WTC11 (cell line): ENCODE results near the gene KLHDC4. TPM values are rescaled to one million over a fixed set of nuclear protein-coding genes. Genes with fewer than 3 reads are reported as not detected.

Experiments used
- ATAC-seq: fragments of 200-7000 bp; cut with Tn5 transposase; 2 replicates; pipeline ENCODE4 v1.10.0; 2021; ENCODE audit warnings: mild to moderate bottlenecking, moderate library complexity
- CTCF ChIA-PET: fragments of 300-600 bp; sonication (Branson Sonifier 250); formaldehyde crosslinking; loops from one replicate; lab custom pipeline; 2021; ENCODE audit warnings: antibody characterized with exemption; lab: Charles Lee
- POLR2A ChIA-PET: fragments of 350-600 bp; sonication (Branson Sonifier 250); formaldehyde crosslinking; loops from one replicate; lab custom pipeline; 2021; ENCODE audit warnings: antibody characterized with exemption; lab: Charles Lee
- DNase-seq: peaks from one replicate; pipeline ENCODE4 v3.0.0; 2021; ENCODE audit warnings: low spot score
- H3K27ac Mint-ChIP-seq: 2 replicates; pipeline ENCODE4 v1.8.0; 2021; ENCODE audit warnings: mixed read lengths
- H3K27me3 Mint-ChIP-seq: 2 replicates; pipeline ENCODE4 v1.8.0; 2021; ENCODE audit warnings: low read depth, mild to moderate bottlenecking, moderate library complexity, mixed read lengths
- H3K36me3 Mint-ChIP-seq: 2 replicates; pipeline ENCODE4 v1.8.0; 2021; ENCODE audit warnings: mixed read lengths
- H3K4me1 Mint-ChIP-seq: 2 replicates; pipeline ENCODE4 v1.8.0; 2022; ENCODE audit warnings: mixed read lengths
- H3K4me3 Mint-ChIP-seq: 2 replicates; pipeline ENCODE4 v1.8.0; 2021; ENCODE audit warnings: mild to moderate bottlenecking, moderate library complexity, mixed read lengths
- H3K9me3 Mint-ChIP-seq: 2 replicates; pipeline ENCODE4 v1.8.0; 2021; ENCODE audit warnings: mixed read lengths
- E2F1 ChIP-seq: sonication (generic); formaldehyde crosslinking; IDR thresholded peaks from 2 replicates; pipeline ENCODE4 v1.8.0; 2022; ENCODE audit warnings: mild to moderate bottlenecking, missing genetic modification reagents
- JAZF1 ChIP-seq: fragments of 250-450 bp; sonication (Bioruptor Pico); IDR thresholded peaks from 2 replicates; pipeline ENCODE4 v1.9.0; 2021; ENCODE audit warnings: moderate library complexity, mild to moderate bottlenecking, inconsistent platforms
- JUN ChIP-seq: sonication (generic); formaldehyde crosslinking; IDR thresholded peaks from 2 replicates; pipeline ENCODE4 v1.8.0; 2023; ENCODE audit warnings: mild to moderate bottlenecking, missing genetic modification reagents
- MYBL2 ChIP-seq: sonication (generic); formaldehyde crosslinking; IDR thresholded peaks from 2 replicates; pipeline ENCODE4 v1.8.1; 2023; ENCODE audit warnings: mild to moderate bottlenecking, moderate library complexity, missing genetic modification reagents
- NR1H2 ChIP-seq: sonication (generic); formaldehyde crosslinking; IDR thresholded peaks from 2 replicates; pipeline ENCODE4 v1.9.0; 2021; ENCODE audit warnings: mild to moderate bottlenecking, moderate library complexity, missing genetic modification reagents
- NR2C2 ChIP-seq: sonication (generic); formaldehyde crosslinking; IDR thresholded peaks from 2 replicates; pipeline ENCODE4 v1.8.0; 2022; ENCODE audit warnings: mild to moderate bottlenecking, missing genetic modification reagents
- PRRX2 ChIP-seq: fragments of 250-450 bp; sonication (Bioruptor Pico); IDR thresholded peaks from 2 replicates; pipeline ENCODE4 v1.8.0; 2021; ENCODE audit warnings: mild to moderate bottlenecking
- RELA ChIP-seq: sonication (generic); formaldehyde crosslinking; IDR thresholded peaks from 2 replicates; pipeline ENCODE4 v1.8.1; 2022; ENCODE audit warnings: missing genetic modification reagents, mild to moderate bottlenecking, borderline replicate concordance
- RORB ChIP-seq: fragments of 250-450 bp; sonication (Bioruptor Pico); IDR thresholded peaks from 2 replicates; pipeline ENCODE4 v1.9.0; 2021; ENCODE audit warnings: mild to moderate bottlenecking
- USF1 ChIP-seq: sonication (generic); formaldehyde crosslinking; IDR thresholded peaks from 2 replicates; pipeline ENCODE4 v1.8.0; 2022; ENCODE audit warnings: mild to moderate bottlenecking, missing genetic modification reagents
- USF2 ChIP-seq: sonication (generic); formaldehyde crosslinking; IDR thresholded peaks from 2 replicates; pipeline ENCODE4 v1.8.1; 2023; ENCODE audit warnings: mild to moderate bottlenecking, missing genetic modification reagents, moderate library complexity
- ZBTB43 ChIP-seq: sonication (generic); formaldehyde crosslinking; IDR thresholded peaks from 2 replicates; pipeline ENCODE4 v1.8.1; 2023; ENCODE audit warnings: mild to moderate bottlenecking, missing genetic modification reagents
- ZMAT4 ChIP-seq: fragments of 250-450 bp; sonication (Bioruptor Pico); IDR thresholded peaks from 2 replicates; pipeline ENCODE4 v1.9.0; 2021; ENCODE audit warnings: mild to moderate bottlenecking
- ZNF121 ChIP-seq: sonication (generic); formaldehyde crosslinking; IDR thresholded peaks from 2 replicates; pipeline ENCODE4 v1.8.0; 2023; ENCODE audit warnings: missing genetic modification reagents
- ZNF671 ChIP-seq: fragments of 250-450 bp; sonication (Bioruptor Pico); IDR thresholded peaks from 2 replicates; pipeline ENCODE4 v1.8.0; 2021; ENCODE audit warnings: mild to moderate bottlenecking
- total RNA-seq: library from RNA; stranded (reverse); gene quantifications from 3 replicates; pipeline ENCODE4 v1.2.3, GENCODE V29; 2021
- TF ChIP-seq, protein P1 (sequence below): sonication (generic); formaldehyde crosslinking; IDR thresholded peaks from 2 replicates; pipeline ENCODE4 v1.8.1; 2023; ENCODE audit warnings: mild to moderate bottlenecking, missing genetic modification reagents, borderline replicate concordance

KLHDC4 gene
- total RNA-seq, 1 experiment from 2014 or later, result 63.6 TPM

DNA sequence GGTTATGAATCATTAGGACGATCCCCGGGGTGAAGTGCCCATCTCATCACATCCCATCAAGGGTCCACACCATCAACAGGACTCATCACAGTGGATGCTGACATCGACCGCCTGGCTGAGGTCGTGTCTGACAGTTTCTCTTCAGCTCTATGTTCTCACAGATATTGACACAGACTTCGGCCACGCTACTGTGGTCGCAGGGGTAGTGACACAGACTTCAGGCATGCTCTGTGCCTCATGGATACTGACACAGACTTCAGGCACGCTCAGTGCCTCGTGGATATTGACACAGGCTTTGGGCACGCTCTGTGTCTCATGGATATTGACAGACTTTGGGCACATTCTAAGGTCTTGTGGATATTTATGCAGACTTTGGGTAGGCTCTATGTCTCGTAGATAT is 50.1 kb downstream of the KLHDC4 start:
- peaks cover 10% of the 10 kb centered on the region; the same call in 1 of the 2 replicates for H3K9me3 Mint-ChIP-seq
- ATAC-seq, result no peak
- TF ChIP-seq USF1 (CRISPR knock-in tag) (no peak), NR2C2 (CRISPR knock-in tag) (no peak), ZNF671 (CRISPR knock-in tag) (no peak), ZNF121 (CRISPR knock-in tag) (no peak), E2F1 (no peak), RELA (CRISPR knock-in tag) (no peak), USF2 (CRISPR knock-in tag) (no peak)
- TF ChIP-seq, all 79 proteins: peak for 0
- DNase-seq, result no peak
- POLR2A ChIA-PET, result no interaction called here
- no peaks in the 10 kb centered on the region for H3K27me3 Mint-ChIP-seq
- H3K4me1 Mint-ChIP-seq, result no peaks in the 10 kb centered on the region
- peak overlapping the region; percentile 79; the same call in 1 of the 2 replicates for H3K27ac Mint-ChIP-seq
- CTCF ChIA-PET, result no interaction called here
- H3K4me3 Mint-ChIP-seq, result no peak overlapping the region
- H3K36me3 Mint-ChIP-seq, result peaks cover 36% of the 10 kb centered on the region

DNA sequence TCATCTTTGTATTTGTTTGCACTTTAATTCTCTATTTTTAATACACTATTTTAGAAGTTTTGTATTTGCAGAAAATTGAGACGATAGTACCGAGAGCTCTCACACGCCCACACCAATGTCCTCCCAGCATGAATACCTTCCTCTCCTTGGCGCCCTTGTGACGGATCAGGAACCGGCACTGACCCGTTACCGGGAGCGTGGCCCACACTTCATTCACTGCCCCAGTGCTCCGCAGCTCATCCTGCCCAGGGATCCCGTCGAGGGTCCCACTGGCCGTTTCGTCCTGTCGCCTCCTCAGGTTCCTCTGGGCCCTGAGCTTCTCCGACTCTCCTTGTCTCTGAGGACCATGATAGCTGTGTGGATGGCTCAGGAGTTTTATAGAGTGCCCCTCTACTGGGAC is 50.6 kb downstream of the KLHDC4 start:
- Mint-ChIP-seq H3K4me1 (no peaks in the 10 kb centered on the region), H3K36me3 (peaks cover 35% of the 10 kb centered on the region), H3K9me3 (peaks cover 10% of the 10 kb centered on the region; the same call in 1 of the 2 replicates), H3K27me3 (no peaks in the 10 kb centered on the region), H3K4me3 (no peak overlapping the region), H3K27ac (peak overlapping the region; percentile 79; the same call in 1 of the 2 replicates)
- TF ChIP-seq RORB (CRISPR knock-in tag) (no peak), USF2 (CRISPR knock-in tag) (no peak)
- ChIA-PET CTCF (no interaction called here), POLR2A (no interaction called here)
- ATAC-seq, result no peak
- DNase-seq, result no peak

DNA sequence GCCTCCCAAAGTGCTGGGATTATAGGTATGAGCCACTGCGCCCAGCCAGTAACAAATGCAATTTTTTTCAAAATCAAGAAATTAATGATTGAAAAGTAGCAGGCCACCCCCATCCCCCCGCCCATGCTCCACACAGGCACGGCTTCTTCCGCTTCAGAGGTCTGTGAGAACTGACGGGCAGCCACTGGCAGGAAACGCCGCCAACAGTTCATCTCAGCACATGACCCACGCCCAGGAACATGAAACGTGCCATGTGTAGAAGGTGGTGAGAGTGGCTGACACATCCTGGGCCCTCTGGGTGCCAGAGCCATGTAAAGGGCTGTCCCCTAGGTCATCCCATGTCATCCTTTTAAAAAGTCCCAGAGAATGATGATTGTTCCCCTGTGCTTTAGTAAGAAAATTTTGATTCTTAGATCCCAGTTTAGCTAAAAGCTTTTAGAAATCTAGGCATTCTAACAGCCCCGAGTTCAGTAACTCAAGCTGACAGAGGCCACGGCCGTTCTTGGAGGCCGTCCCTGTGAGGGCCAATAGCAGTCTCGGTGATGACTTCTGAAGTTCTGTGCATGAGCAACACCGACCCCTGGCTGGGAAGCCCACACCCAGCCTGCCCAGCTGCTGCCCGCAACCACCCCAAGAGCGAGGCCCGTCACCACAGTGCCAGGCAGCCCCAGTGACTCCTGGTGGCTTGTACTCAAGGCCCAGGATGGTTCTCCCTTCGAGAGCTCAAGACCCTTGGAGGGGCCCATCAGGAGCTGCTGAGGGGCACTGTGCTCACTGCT is 52.1 kb downstream of the KLHDC4 start:
- no peak for DNase-seq
- TF ChIP-seq ZBTB43 (no peak), ZMAT4 (CRISPR knock-in tag) (no peak), MYBL2 (CRISPR knock-in tag) (no peak), PRRX2 (no peak), JUN (no peak), NR1H2 (CRISPR knock-in tag) (no peak), RORB (CRISPR knock-in tag) (no peak), JAZF1 (CRISPR knock-in tag) (no peak), USF1 (CRISPR knock-in tag) (no peak)
- TF ChIP-seq, protein P1, sequence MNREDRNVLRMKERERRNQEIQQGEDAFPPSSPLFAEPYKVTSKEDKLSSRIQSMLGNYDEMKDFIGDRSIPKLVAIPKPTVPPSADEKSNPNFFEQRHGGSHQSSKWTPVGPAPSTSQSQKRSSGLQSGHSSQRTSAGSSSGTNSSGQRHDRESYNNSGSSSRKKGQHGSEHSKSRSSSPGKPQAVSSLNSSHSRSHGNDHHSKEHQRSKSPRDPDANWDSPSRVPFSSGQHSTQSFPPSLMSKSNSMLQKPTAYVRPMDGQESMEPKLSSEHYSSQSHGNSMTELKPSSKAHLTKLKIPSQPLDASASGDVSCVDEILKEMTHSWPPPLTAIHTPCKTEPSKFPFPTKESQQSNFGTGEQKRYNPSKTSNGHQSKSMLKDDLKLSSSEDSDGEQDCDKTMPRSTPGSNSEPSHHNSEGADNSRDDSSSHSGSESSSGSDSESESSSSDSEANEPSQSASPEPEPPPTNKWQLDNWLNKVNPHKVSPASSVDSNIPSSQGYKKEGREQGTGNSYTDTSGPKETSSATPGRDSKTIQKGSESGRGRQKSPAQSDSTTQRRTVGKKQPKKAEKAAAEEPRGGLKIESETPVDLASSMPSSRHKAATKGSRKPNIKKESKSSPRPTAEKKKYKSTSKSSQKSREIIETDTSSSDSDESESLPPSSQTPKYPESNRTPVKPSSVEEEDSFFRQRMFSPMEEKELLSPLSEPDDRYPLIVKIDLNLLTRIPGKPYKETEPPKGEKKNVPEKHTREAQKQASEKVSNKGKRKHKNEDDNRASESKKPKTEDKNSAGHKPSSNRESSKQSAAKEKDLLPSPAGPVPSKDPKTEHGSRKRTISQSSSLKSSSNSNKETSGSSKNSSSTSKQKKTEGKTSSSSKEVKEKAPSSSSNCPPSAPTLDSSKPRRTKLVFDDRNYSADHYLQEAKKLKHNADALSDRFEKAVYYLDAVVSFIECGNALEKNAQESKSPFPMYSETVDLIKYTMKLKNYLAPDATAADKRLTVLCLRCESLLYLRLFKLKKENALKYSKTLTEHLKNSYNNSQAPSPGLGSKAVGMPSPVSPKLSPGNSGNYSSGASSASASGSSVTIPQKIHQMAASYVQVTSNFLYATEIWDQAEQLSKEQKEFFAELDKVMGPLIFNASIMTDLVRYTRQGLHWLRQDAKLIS, result no peak
- TF ChIP-seq, all 79 proteins: peak for 0
- CTCF ChIA-PET, result interaction anchor here (0.6 kb wide), 1 partner anchor 125 kb away, joined by 4 read pairs; no protein-coding TSS in a partner anchor
- Mint-ChIP-seq H3K4me3 (no peak overlapping the region), H3K4me1 (no peaks in the 10 kb centered on the region), H3K9me3 (no peaks in the 10 kb centered on the region), H3K27ac (no peak overlapping the region; the same call in 1 of the 2 replicates), H3K27me3 (no peaks in the 10 kb centered on the region), H3K36me3 (peaks cover 23% of the 10 kb centered on the region)
- no peak for ATAC-seq
- POLR2A ChIA-PET, result interaction anchor here (0.6 kb wide), 1 partner anchor 898 kb away, joined by 3 read pairs; no protein-coding TSS in a partner anchor
